ENCODE measurements around the gene ARG1.

ARG1 gene

GRCh38 chr6:131587909-131588308, 14.9 kb downstream of the ARG1 start:
- no peak for DNase-seq

GRCh38 chr6:131588643-131589042, 15.6 kb downstream of the ARG1 start:
- no peak for DNase-seq

DNA sequence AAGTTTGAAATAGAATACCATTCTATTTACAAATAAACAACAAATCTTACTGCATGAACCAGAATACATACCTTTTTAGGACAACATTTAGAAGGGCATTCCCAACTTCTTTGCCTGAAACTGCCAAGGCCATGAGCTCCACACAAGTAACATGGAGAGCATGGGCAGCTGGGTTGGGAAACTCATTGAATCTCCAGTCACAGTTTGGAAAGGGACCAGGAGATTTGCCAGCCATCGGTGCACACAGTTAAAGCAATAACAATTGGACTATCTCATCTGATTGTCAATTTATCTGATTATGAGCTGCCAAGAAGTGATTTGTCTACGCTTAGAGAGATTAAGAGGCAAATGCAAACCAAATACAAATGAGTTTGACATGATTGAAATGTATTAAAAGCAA, 19.9 kb downstream of the ARG1 start:
- DNase-seq: no peak

GRCh38 chr6:131594074-131594473, 21.0 kb downstream of the ARG1 start:
- DNase-seq: no peak

GRCh38 chr6:131597446-131597845, 24.4 kb downstream of the ARG1 start:
- no peak for DNase-seq

DNA sequence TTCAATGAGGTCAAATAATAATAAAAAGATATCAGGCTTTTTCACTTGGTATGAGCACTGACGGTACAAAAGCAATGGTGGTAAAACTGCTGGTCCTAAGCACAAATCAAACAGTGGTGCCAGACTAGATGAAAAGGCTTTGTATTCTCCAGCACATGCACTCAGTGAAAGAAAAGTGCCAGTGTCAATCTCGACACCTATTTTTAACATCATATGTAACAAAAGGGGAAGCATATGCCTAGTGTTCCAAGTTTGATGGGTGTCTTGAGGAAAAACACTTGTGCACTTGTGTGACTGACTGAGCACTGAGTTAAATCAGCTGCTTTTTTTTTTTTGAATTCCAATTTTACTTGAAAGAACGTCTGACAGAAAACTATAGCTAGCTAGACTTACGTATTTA, 27.7 kb downstream of the ARG1 start:
- DNase-seq: no peak

GRCh38 chr6:131602781-131603312, 29.8 kb downstream of the ARG1 start:
- DNase-seq: no peak

GRCh38 chr6:131613296-131613925, 40.4 kb downstream of the ARG1 start:
- DNase-seq: no peak

- no peak for DNase-seq
Observed at GRCh38 chr6:131615275-131615674, 42.2 kb downstream of the ARG1 start.

- peak; percentile 91 for DNase-seq
Observed at GRCh38 chr6:131627724-131628682, 55.0 kb downstream of the ARG1 start, which contains the start of gene MED23. Gene MED23, minus strand, starts transcription at chr6:131628242. Its CDS starts 193 bp downstream, at chr6:131628049.

DNA sequence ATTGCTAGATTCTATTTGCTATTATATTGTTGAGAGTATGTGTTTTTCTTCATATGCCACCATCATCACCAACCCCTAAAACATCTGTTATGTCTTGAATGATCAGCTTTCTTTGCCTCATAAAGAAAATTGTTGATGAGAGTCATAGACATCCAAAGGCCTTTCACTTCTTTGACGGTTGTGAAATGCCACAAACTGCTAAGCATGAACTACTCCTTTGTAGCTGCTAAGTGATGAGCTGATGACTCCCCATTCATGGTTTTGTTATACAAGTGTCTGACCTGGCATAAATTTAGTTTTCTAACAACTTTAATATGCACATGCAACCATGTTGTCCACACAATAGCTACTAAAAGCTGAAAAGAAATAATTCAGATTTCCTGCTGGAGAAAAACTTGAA, 55.7 kb downstream of the ARG1 start:
- no peak for DNase-seq

DNA sequence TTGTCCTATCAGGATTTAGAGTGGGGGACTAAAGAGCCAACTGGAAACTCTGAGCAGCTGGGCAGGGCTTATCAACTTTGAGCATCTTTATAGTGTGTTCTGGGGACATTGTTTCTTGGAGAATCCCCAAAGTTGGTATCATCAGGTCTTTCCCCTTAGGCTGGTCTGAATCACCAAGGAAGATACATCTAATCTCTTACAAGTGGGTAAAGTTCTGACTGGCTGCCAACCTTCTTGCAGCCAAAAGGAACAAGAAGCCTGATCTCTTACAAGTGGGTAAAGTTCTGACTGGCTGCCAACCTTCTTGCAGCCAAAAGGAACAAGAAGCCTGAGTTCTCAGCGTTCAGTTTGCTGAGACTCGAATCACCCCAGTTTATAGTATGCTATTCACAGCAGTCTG, 56.6 kb downstream of the ARG1 start:
- DNase-seq: no peak

DNA sequence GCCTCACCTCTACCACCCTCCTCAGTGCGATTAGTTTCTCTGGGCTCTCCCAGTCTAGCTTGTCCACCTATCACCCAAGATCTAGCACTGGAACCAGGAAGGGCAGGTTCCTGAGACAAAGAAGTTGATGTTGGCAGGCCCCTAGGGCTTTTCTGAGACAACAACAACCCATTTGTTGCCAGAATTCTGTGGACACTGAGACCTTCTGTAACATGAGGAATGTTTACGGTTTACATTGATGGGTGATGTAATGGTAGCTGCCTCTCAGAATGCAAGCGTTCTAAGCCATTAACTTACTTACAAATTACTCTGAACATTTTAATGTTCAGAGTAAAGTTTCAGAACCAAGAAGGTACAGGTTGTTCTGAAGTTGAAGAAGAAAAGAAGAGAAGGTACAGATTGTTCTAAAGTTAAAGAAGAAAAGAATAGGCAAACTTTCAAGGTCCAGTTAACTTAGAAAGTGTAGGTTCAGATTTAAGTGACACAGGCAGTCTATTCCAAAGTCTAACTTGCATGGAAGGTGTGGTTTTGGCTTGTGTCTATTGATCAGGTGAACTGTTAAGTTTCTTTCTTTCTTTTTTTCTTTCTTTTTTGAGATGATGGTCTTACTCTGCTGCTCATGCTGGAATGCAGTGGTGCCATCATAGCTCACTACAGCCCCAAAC, 58.7 kb downstream of the ARG1 start:
- no peak for DNase-seq
